ENCODE results near the gene HOXA4. TPM values are rescaled to one million over a fixed set of nuclear protein-coding genes. Genes with fewer than 3 reads are reported as not detected.

HOXA4 gene
- total and polyA plus RNA-seq, 2 experiments from 2014 or later = 0.69 to 1.3 TPM

DNA sequence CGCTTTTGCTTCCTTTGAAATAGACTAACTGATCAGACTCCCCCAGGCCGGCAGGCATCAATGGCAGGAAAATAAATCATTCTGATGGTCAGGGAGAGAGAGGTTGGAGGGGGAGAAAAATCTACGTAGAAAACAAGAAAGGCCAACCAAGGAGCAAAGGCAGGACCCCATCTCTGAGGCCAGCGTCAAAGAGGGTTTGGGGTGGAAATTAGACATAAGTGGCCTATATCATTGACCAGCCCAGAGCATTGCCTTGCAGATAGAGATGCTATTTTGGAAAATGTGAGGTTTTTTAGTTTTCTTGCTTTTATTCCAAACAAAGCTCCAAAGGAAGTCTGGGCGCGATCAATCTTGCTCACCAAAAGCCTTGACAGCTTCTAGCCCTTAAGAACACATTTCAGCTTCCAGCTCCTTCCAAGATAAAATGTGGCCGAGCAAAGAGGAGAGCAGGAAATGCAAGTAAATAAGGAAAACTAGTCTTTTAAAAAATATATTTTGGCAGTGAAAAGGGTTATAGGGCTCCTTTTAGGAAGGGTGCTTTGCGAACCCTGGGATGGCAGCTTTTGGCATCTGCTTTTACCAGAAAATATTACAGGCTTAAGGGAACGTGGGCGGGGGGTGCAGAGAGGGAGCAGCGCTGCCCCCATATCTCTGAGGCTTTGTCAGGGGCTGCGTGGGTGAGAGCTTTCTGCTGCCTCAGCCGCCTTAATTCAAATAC, 26.1 kb downstream of the HOXA4 start:
- no peak overlapping the region for H3K4me2 ChIP-seq
- WGBS (ENCODE audit: low lambda C conversion rate, missing lambda C conversion rate) = 30% methylated on average over 13 of the region's 13 CpGs
- no peaks in the 10 kb centered on the region for H3K36me3 ChIP-seq (replicated peaks; ENCODE audit: insufficient read depth, low read depth)
- H3K79me2 ChIP-seq = peaks cover 7% of the 10 kb centered on the region
- no peak for DNase-seq (ENCODE audit: low spot score)
- H4K20me1 ChIP-seq (ENCODE audit: insufficient read depth, poor library complexity, severe bottlenecking) = peaks cover 4% of the 10 kb centered on the region
- H3K27me3 ChIP-seq = peaks cover 100% of the 10 kb centered on the region
- H2AFZ ChIP-seq = no peak overlapping the region
- no peak for TF ChIP-seq EZH2phosphoT487 (IDR thresholded peaks at IDR 0.05; ENCODE audit: low read depth, severe bottlenecking, unreplicated experiment)
- H3K9me2 ChIP-seq (replicated peaks; ENCODE audit: insufficient read depth) = no peaks in the 10 kb centered on the region
- no peak overlapping the region for H3K27ac ChIP-seq
- no peaks in the 10 kb centered on the region for H3K9me3 ChIP-seq (ENCODE audit: low read depth)
- no peak overlapping the region for H3K4me3 ChIP-seq
- peaks cover 7% of the 10 kb centered on the region for H3K4me1 ChIP-seq (ENCODE audit: insufficient read depth)

DNA sequence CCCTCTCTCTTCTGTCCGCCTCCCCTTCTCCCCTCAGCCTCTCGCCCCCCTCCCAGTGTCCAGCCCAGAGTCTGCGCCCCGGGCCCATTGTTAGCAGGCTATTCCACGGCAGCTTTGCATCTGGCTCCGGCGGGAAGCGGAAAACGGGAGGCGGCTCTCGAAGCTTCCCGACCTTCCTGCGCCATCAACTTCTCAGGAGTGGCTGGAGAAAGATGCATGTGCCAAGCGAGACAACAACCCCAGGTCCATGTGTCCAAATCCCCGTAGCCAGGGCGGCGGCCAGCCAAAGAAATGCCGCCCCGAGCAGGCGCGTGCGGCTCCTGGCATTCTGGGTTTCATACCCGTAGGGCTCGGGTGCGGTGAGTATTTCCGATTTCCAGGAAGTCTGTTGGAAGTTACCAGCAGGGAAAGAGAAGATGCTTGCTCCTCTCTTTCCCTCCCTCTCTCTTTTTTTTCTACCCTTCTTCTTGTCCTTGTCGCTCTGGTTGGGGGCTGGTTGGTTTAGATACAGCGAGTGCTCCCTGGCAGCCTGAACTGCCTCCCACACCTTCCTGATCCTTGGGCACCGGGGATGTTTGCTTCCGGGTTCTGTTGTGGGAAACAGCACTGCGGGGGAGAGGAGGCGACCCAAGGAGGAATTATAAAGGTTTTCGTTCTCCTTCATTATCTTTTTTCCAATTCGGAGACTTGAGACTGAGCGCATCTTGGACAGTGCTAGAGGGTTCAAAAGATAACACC, 26.9 kb downstream of the HOXA4 start:
- peak overlapping the region; percentile 12 for H2AFZ ChIP-seq
- peak overlapping the region; percentile 49 for H3K4me2 ChIP-seq
- H3K27me3 ChIP-seq = peaks cover 100% of the 10 kb centered on the region
- H3K79me2 ChIP-seq = peaks cover 9% of the 10 kb centered on the region
- DNase-seq (ENCODE audit: low spot score) = no peak
- no peak overlapping the region for H3K27ac ChIP-seq
- H3K9me3 ChIP-seq (ENCODE audit: low read depth) = no peaks in the 10 kb centered on the region
- H3K9me2 ChIP-seq (replicated peaks; ENCODE audit: insufficient read depth) = no peaks in the 10 kb centered on the region
- TF ChIP-seq, protein P1, sequence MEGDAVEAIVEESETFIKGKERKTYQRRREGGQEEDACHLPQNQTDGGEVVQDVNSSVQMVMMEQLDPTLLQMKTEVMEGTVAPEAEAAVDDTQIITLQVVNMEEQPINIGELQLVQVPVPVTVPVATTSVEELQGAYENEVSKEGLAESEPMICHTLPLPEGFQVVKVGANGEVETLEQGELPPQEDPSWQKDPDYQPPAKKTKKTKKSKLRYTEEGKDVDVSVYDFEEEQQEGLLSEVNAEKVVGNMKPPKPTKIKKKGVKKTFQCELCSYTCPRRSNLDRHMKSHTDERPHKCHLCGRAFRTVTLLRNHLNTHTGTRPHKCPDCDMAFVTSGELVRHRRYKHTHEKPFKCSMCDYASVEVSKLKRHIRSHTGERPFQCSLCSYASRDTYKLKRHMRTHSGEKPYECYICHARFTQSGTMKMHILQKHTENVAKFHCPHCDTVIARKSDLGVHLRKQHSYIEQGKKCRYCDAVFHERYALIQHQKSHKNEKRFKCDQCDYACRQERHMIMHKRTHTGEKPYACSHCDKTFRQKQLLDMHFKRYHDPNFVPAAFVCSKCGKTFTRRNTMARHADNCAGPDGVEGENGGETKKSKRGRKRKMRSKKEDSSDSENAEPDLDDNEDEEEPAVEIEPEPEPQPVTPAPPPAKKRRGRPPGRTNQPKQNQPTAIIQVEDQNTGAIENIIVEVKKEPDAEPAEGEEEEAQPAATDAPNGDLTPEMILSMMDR (IDR thresholded peaks at IDR 0.05; ENCODE audit: poor library complexity) = no peak
- TF ChIP-seq EZH2phosphoT487 (IDR thresholded peaks at IDR 0.05; ENCODE audit: low read depth, severe bottlenecking, unreplicated experiment) (peak; percentile 84), EZH2 (IDR thresholded peaks at IDR 0.05; ENCODE audit: borderline replicate concordance) (peak; percentile 90)
- WGBS (ENCODE audit: low lambda C conversion rate, missing lambda C conversion rate) = 21% methylated on average over 33 of the region's 35 CpGs
- H4K20me1 ChIP-seq (ENCODE audit: insufficient read depth, poor library complexity, severe bottlenecking) = peaks cover 4% of the 10 kb centered on the region
- H3K4me3 ChIP-seq = no peak overlapping the region
- peaks cover 11% of the 10 kb centered on the region for H3K4me1 ChIP-seq (ENCODE audit: insufficient read depth)
- H3K36me3 ChIP-seq (replicated peaks; ENCODE audit: insufficient read depth, low read depth) = no peaks in the 10 kb centered on the region

DNA sequence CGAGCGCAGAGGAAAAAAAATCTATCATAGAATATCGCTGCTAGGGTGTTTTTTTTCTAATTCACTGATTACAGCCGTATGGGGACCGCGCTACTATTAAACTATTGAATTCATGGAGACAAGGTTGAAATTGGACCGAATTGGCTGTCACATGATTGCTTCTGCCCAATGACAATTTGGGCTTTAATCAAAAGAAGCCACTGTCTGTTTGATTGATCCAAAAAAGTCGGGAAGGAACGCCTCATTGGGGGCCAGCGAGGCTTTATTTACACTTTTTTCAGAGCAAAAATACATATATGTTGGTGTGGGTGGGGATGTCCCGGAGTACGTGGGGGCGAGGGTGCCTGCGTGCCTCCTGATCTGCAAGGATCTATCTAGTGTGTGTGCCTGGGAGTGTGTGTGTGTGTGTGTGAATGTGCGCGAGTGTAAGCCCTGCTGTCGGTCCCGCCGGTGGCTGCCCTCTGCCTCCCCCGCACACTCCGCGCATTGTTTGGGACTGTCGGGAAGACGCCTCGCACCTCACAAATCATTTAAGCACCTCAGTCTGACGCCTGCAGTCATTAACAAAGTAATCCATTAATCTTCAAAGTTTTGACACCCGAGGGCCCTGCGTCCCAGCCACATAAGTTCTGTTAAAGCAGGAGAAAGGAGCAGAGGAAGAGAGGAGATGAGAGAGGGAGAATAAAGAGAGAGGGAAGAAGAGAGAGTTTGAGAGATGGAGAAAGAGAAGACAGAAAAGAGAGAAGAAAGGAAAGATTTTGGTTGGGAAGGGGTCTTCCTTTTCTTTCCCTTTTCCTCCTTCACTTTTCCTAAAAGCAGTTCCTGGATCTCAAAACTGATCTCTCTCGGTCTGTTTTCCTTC, 27.7 kb downstream of the HOXA4 start, which contains the start of gene HOXA2:
Gene HOXA2, minus strand, starts transcription at position 103 of the 862 bp plus-strand sequence. CDS start 183 bp downstream, outside the sequence.
- H2AFZ ChIP-seq = peak within 1 kb of the TSS; percentile 28
- TF ChIP-seq, protein P1 (IDR thresholded peaks at IDR 0.05; ENCODE audit: poor library complexity) = no peak
- no peak for TF ChIP-seq EZH2phosphoT487 (IDR thresholded peaks at IDR 0.05; ENCODE audit: low read depth, severe bottlenecking, unreplicated experiment)
- TF ChIP-seq EZH2 (IDR thresholded peaks at IDR 0.05; ENCODE audit: borderline replicate concordance) = peak; percentile 23
- no peaks in the 10 kb centered on the region for H3K36me3 ChIP-seq (replicated peaks; ENCODE audit: insufficient read depth, low read depth)
- H3K79me2 ChIP-seq = peaks cover 12% of the 10 kb centered on the region
- H4K20me1 ChIP-seq (ENCODE audit: insufficient read depth, poor library complexity, severe bottlenecking) = peaks cover 4% of the 10 kb centered on the region
- H3K9me2 ChIP-seq (replicated peaks; ENCODE audit: insufficient read depth) = no peaks in the 10 kb centered on the region
- no peak within 1 kb of the TSS for H3K4me3 ChIP-seq
- no peak for DNase-seq (ENCODE audit: low spot score)
- peaks cover 100% of the 10 kb centered on the region for H3K27me3 ChIP-seq
- no peak within 1 kb of the TSS for H3K27ac ChIP-seq
- 23% methylated on average over 28 of the region's 29 CpGs for WGBS (ENCODE audit: low lambda C conversion rate, missing lambda C conversion rate)
- H3K9me3 ChIP-seq (ENCODE audit: low read depth) = no peaks in the 10 kb centered on the region
- peaks cover 19% of the 10 kb centered on the region for H3K4me1 ChIP-seq (ENCODE audit: insufficient read depth)
- H3K4me2 ChIP-seq = peak within 1 kb of the TSS; percentile 60
